Stimulated activated CD4-positive, alpha-beta T cell treated with anti-CD3 and anti-CD28 coated beads, Interleukin-12 subunit alpha, Interleukin-12 subunit beta, amount 100 ng/mL, for 48 hours (primary cell): ENCODE measurements around the gene ATXN7L1.
A peak's percentile ranks its signal among the peaks of the same experiment; 100 is the strongest.

Experiments used
- DNase-seq, 3 donors: peaks; one replicate each; pipeline ENCODE4 v3.0.0-alpha.2; 2020; ENCODE audit warnings: low read depth in 2 of 3, low spot score in 1 of 3

The ATXN7L1 gene

GRCh38 chr7:105779856-105780780 lies 96.3 kb downstream of the ATXN7L1 start:
- DNase-seq: no peak

GRCh38 chr7:105778956-105779355 lies 97.4 kb downstream of the ATXN7L1 start:
- DNase-seq: no peak

- DNase-seq: no peak
These were observed 99.2 kb downstream of the ATXN7L1 start for GRCh38 chr7:105776986-105777910.

GRCh38 chr7:105776068-105776790 lies 100.2 kb downstream of the ATXN7L1 start:
- no peak for DNase-seq

- no peak for DNase-seq
These were observed 100.8 kb downstream of the ATXN7L1 start for GRCh38 chr7:105775580-105775979.

GRCh38 chr7:105773030-105773460 lies 103.4 kb downstream of the ATXN7L1 start:
- DNase-seq: no peak

GRCh38 chr7:105769901-105770628 lies 106.3 kb downstream of the ATXN7L1 start:
- no peak for DNase-seq

GRCh38 chr7:105768898-105769507 lies 107.4 kb downstream of the ATXN7L1 start:
- DNase-seq: no peak

- no peak for DNase-seq
These were observed 108.3 kb downstream of the ATXN7L1 start for GRCh38 chr7:105768117-105768516.

- peak in 1 of 3 donors; percentile 3 for DNase-seq
These were observed 109.9 kb downstream of the ATXN7L1 start for GRCh38 chr7:105766421-105767073.

- no peak for DNase-seq
These were observed 110.6 kb downstream of the ATXN7L1 start for GRCh38 chr7:105765846-105766245.

- DNase-seq: no peak
These were observed 111.9 kb downstream of the ATXN7L1 start for GRCh38 chr7:105764506-105764905.

GRCh38 chr7:105760551-105761447 lies 115.6 kb downstream of the ATXN7L1 start:
- no peak for DNase-seq

- DNase-seq: no peak
These were observed 116.5 kb downstream of the ATXN7L1 start for GRCh38 chr7:105759670-105760550.

- no peak for DNase-seq
These were observed 120.0 kb downstream of the ATXN7L1 start for GRCh38 chr7:105756367-105756766.

- no peak for DNase-seq
These were observed 123.6 kb downstream of the ATXN7L1 start for GRCh38 chr7:105752671-105753275.

- no peak for DNase-seq
These were observed 125.3 kb downstream of the ATXN7L1 start for GRCh38 chr7:105751054-105751453.
